NT2/D1 (cell line): ENCODE results near the gene PDE6B.

Experiments
- SUZ12 ChIP-seq: IDR thresholded peaks from 2 replicates; pipeline ENCODE4 v1.6.1; 2011; ENCODE audit not compliant: insufficient read length, insufficient read depth; ENCODE audit errors: extremely low read depth
- YY1 ChIP-seq: IDR thresholded peaks from 2 replicates; pipeline ENCODE4 v1.6.1; 2011; ENCODE audit not compliant: insufficient read length, insufficient read depth
- ZNF274 ChIP-seq: IDR thresholded peaks from 2 replicates; pipeline ENCODE4 v1.6.1; 2011; ENCODE audit warnings: mild to moderate bottlenecking, low read depth, low read length

- TF ChIP-seq SUZ12 (no peak), ZNF274 (no peak), YY1 (no peak)
Measured at GRCh38 chr4:664713-665231, 39.4 kb downstream of the PDE6B start.
